Prostate gland (tissue), 2 donors: ENCODE measurements around the gene PMPCA. TPM values are rescaled to one million over a fixed set of nuclear protein-coding genes. Genes with fewer than 3 reads are reported as not detected.

Experiments used
- DNase-seq: peaks from one replicate; pipeline ENCODE4 v3.0.0-alpha.2; 2019; ENCODE audit warnings: low spot score
- H3K27ac ChIP-seq, 2 donors: fragments of 200-600 bp; sonication (generic); 2 replicates each; pipeline ENCODE4 v1.5.1; 2017 to 2019
- H3K27me3 ChIP-seq: fragments of 200-600 bp; sonication (generic); replicated peaks from 2 replicates; pipeline ENCODE4 v1.5.1; 2019; ENCODE audit not compliant: insufficient read depth
- H3K36me3 ChIP-seq, 2 donors: fragments of 200-600 bp; sonication (generic); 1 replicate in 1 of 2; 2 replicates in 1 of 2; pipeline versions ENCODE4 v1.5.1 to v1.8.1; 2017 to 2019
- H3K4me1 ChIP-seq: fragments of 200-600 bp; sonication (generic); replicated peaks from 2 replicates; pipeline ENCODE4 v1.5.1; 2019
- H3K4me3 ChIP-seq, 2 donors: fragments of 200-600 bp; sonication (generic); 2 replicates each; pipeline ENCODE4 v1.5.1; 2017 to 2019
- H3K9me3 ChIP-seq: fragments of 200-600 bp; sonication (generic); 2 replicates; pipeline ENCODE4 v1.5.1; 2017
- CTCF ChIP-seq, 4 experiments: fragments of 200-600 bp in 2 of 4; fragments of 450-650 bp in 2 of 4; sonication (generic) in 2 of 4; IDR thresholded peaks; 1 replicate in 3 of 4; 2 replicates in 1 of 4; pipeline ENCODE4 v1.5.1; 2016 to 2019; ENCODE audit warnings: antibody characterized with exemption in 4 of 4, mild to moderate bottlenecking in 2 of 4, moderate library complexity in 2 of 4
- POLR2A ChIP-seq: fragments of 450-650 bp; IDR thresholded peaks from one replicate; pipeline ENCODE4 v1.6.1; 2016; ENCODE audit warnings: antibody characterized with exemption, mild to moderate bottlenecking
- POLR2AphosphoS5 ChIP-seq: sonication (generic); formaldehyde crosslinking; IDR thresholded peaks from one replicate; pipeline ENCODE4 v1.6.1; 2017; ENCODE audit warnings: antibody characterized with exemption
- WGBS: methylation state at CpG from one replicate; pipeline ENCODE4 v1.1.5; 2018; 5-methylcytosine and 5-hydroxymethylcytosine counted together
- intact Hi-C: fragments of 100-400 bp; cut with DNase I; formaldehyde crosslinking; loops from one replicate; pipeline ENCODE4 v1.14.2; 2022
- total RNA-seq, 2 donors: library from RNA; depleted of rRNA; stranded (reverse); fragments of >200 nt; gene quantifications; one replicate each; pipeline ENCODE4 v1.1.0, GENCODE V29; 2016

PMPCA gene
- total RNA-seq, 2 donors from 2014 or later = 29.2 to 58.7 TPM

- intact Hi-C loops = no loop called here
- peaks cover 11 to 60% of the 10 kb centered on the region in 2 donors for H3K36me3 ChIP-seq
- DNase-seq = no peak
Observed at GRCh38 chr9:136453326-136453725, 42.9 kb downstream of the PMPCA start.

GRCh38 chr9:136454026-136454796 lies 43.8 kb downstream of the PMPCA start:
- Histone ChIP-seq H3K9me3 (no peaks in the 10 kb centered on the region), H3K4me1 (no peaks in the 10 kb centered on the region), H3K4me3 (no peak overlapping the region), H3K27me3 (no peaks in the 10 kb centered on the region), H3K27ac (no peak overlapping the region), H3K36me3 (peaks cover 11 to 60% of the 10 kb centered on the region in 2 donors)
- TF ChIP-seq POLR2A (no peak), POLR2AphosphoS5 (no peak), CTCF (IDR thresholded peaks at IDR 0.05) (no peak)
- DNase-seq = no peak
- WGBS = 86% methylated on average over 25 of the region's 25 CpGs
- intact Hi-C loops = no loop called here

More at GRCh38 chr9:136453326-136453725, 42.9 kb downstream of the PMPCA start:
- no peaks in the 10 kb centered on the region for H3K9me3 ChIP-seq
- H3K27ac ChIP-seq = no peak overlapping the region
- H3K4me3 ChIP-seq = no peak overlapping the region
- no peak for TF ChIP-seq POLR2A
- no peak for TF ChIP-seq POLR2AphosphoS5
- no peak for TF ChIP-seq CTCF (IDR thresholded peaks at IDR 0.05)
- no peaks in the 10 kb centered on the region for H3K4me1 ChIP-seq
- WGBS = 90% methylated on average over 11 of the region's 11 CpGs
- no peaks in the 10 kb centered on the region for H3K27me3 ChIP-seq

- Histone ChIP-seq H3K4me3 (no peak overlapping the region), H3K9me3 (no peaks in the 10 kb centered on the region), H3K36me3 (peaks cover 19 to 56% of the 10 kb centered on the region in 2 donors), H3K27ac (no peak overlapping the region), H3K4me1 (no peaks in the 10 kb centered on the region), H3K27me3 (no peaks in the 10 kb centered on the region)
- WGBS = 89% methylated on average over 33 of the region's 43 CpGs
- TF ChIP-seq CTCF (IDR thresholded peaks at IDR 0.05) (no peak), POLR2A (no peak)
- DNase-seq = no peak
- intact Hi-C loops = no loop called here
Observed at GRCh38 chr9:136455043-136456002, 44.9 kb downstream of the PMPCA start.

GRCh38 chr9:136456258-136456657 lies 45.8 kb downstream of the PMPCA start:
- Histone ChIP-seq H3K4me3 (no peak overlapping the region), H3K4me1 (no peaks in the 10 kb centered on the region), H3K9me3 (no peaks in the 10 kb centered on the region), H3K27ac (no peak overlapping the region), H3K27me3 (no peaks in the 10 kb centered on the region), H3K36me3 (peaks cover 19 to 47% of the 10 kb centered on the region in 2 donors)
- no peak for DNase-seq
- TF ChIP-seq CTCF (IDR thresholded peaks at IDR 0.05) (no peak), POLR2AphosphoS5 (no peak), POLR2A (no peak)
- intact Hi-C loops = no loop called here
- 87% methylated on average over 8 of the region's 9 CpGs for WGBS
